Skeletal muscle tissue (tissue), 4 donors: ENCODE results near the gene TLL2. TPM values are rescaled to one million over a fixed set of nuclear protein-coding genes. Genes with fewer than 3 reads are reported as not detected.

Source experiments
- H3K27ac ChIP-seq: one replicate; pipeline ENCODE4 v1.7.0; 2013; ENCODE audit warnings: mild to moderate bottlenecking, low read depth, low read length, inconsistent platforms
- H3K27me3 ChIP-seq, 3 donors: one replicate each; pipeline ENCODE4 v1.7.0; 2013; ENCODE audit warnings: low read length in 3 of 3; ENCODE audit not compliant: control insufficient read depth in 3 of 3, insufficient read depth in 3 of 3
- H3K36me3 ChIP-seq, 3 donors: one replicate each; pipeline ENCODE4 v1.7.0; 2013; ENCODE audit warnings: low read length in 3 of 3; ENCODE audit not compliant: control insufficient read depth in 3 of 3, insufficient read depth in 3 of 3
- H3K4me1 ChIP-seq, 3 donors: one replicate each; pipeline ENCODE4 v1.7.0; 2013; ENCODE audit warnings: low read length in 3 of 3, mild to moderate bottlenecking in 3 of 3; ENCODE audit not compliant: control insufficient read depth in 3 of 3, insufficient read depth in 3 of 3
- H3K4me3 ChIP-seq, 3 donors: one replicate each; pipeline ENCODE4 v1.7.0; 2013; ENCODE audit warnings: low read length in 3 of 3
- H3K9ac ChIP-seq, 3 donors: one replicate each; pipeline ENCODE4 v1.7.0; 2013; ENCODE audit warnings: low read length in 3 of 3, mild to moderate bottlenecking in 3 of 3, moderate library complexity in 2 of 3, low read depth in 1 of 3
- H3K9me3 ChIP-seq, 3 donors: one replicate each; pipeline ENCODE4 v1.7.0; 2013; ENCODE audit warnings: low read length in 3 of 3; ENCODE audit not compliant: control insufficient read depth in 3 of 3
- total RNA-seq: library from RNA; depleted of rRNA; stranded (reverse); fragments of >200 nt; gene quantifications from one replicate; pipeline ENCODE4 v1.2.3, GENCODE V29; 2014
- donor health status: Osteomylitis.

TLL2 gene
- total RNA-seq, 1 donor from 2014 or later: 0.52 TPM

- Histone ChIP-seq H3K4me3 (no peak overlapping the region), H3K9ac (no peak overlapping the region)
Observed at GRCh38 chr10:96415891-96416554, 97.7 kb downstream of the TLL2 start.

GRCh38 chr10:96415150-96415890 is 98.4 kb downstream of the TLL2 start:
- no peak overlapping the region for H3K4me3 ChIP-seq
- H3K9me3 ChIP-seq: no peaks in the 10 kb centered on the region
- H3K36me3 ChIP-seq: no peaks in the 10 kb centered on the region
- H3K4me1 ChIP-seq: peaks cover 12 to 24% (median 20%) of the 10 kb centered on the region in 3 donors
- peaks cover 5 to 11% (median 9%) of the 10 kb centered on the region in 3 donors for H3K27me3 ChIP-seq
- H3K27ac ChIP-seq: no peak overlapping the region
- H3K9ac ChIP-seq: no peak overlapping the region

More at GRCh38 chr10:96415891-96416554, 97.7 kb downstream of the TLL2 start:
- peaks cover 12 to 24% (median 20%) of the 10 kb centered on the region in 3 donors for H3K4me1 ChIP-seq
- H3K9me3 ChIP-seq: no peaks in the 10 kb centered on the region
- peaks cover 4 to 7% (median 4%) of the 10 kb centered on the region in 3 donors for H3K27me3 ChIP-seq
- H3K27ac ChIP-seq: no peak overlapping the region
- no peaks in the 10 kb centered on the region for H3K36me3 ChIP-seq

GRCh38 chr10:96414303-96414702 is 99.4 kb downstream of the TLL2 start:
- no peaks in the 10 kb centered on the region for H3K9me3 ChIP-seq
- H3K36me3 ChIP-seq: no peaks in the 10 kb centered on the region
- H3K4me3 ChIP-seq: no peak overlapping the region
- H3K9ac ChIP-seq: no peak overlapping the region
- H3K27me3 ChIP-seq: peaks cover 14 to 20% (median 18%) of the 10 kb centered on the region in 3 donors
- no peak overlapping the region for H3K27ac ChIP-seq
- peaks cover 12 to 24% (median 20%) of the 10 kb centered on the region in 3 donors for H3K4me1 ChIP-seq

GRCh38 chr10:96413151-96413787 is 100.5 kb downstream of the TLL2 start:
- H3K27ac ChIP-seq: no peak overlapping the region
- no peaks in the 10 kb centered on the region for H3K9me3 ChIP-seq
- H3K36me3 ChIP-seq: no peaks in the 10 kb centered on the region
- H3K4me1 ChIP-seq: peaks cover 12 to 24% (median 20%) of the 10 kb centered on the region in 3 donors
- peaks cover 20 to 26% (median 21%) of the 10 kb centered on the region in 3 donors for H3K27me3 ChIP-seq
- no peak overlapping the region for H3K4me3 ChIP-seq
- no peak overlapping the region for H3K9ac ChIP-seq

- H3K4me1 ChIP-seq: peaks cover 12 to 24% (median 20%) of the 10 kb centered on the region in 3 donors
- no peaks in the 10 kb centered on the region for H3K9me3 ChIP-seq
- no peaks in the 10 kb centered on the region for H3K36me3 ChIP-seq
- H3K27me3 ChIP-seq: peaks cover 21 to 35% (median 30%) of the 10 kb centered on the region in 3 donors
- no peak overlapping the region for H3K27ac ChIP-seq
- H3K9ac ChIP-seq: no peak overlapping the region
- H3K4me3 ChIP-seq: no peak overlapping the region
Observed at GRCh38 chr10:96411716-96412320, 101.9 kb downstream of the TLL2 start.

- no peak overlapping the region for H3K27ac ChIP-seq
- H3K9ac ChIP-seq: no peak overlapping the region
- H3K9me3 ChIP-seq: no peaks in the 10 kb centered on the region
- no peaks in the 10 kb centered on the region for H3K36me3 ChIP-seq
- peaks cover 12 to 24% (median 18%) of the 10 kb centered on the region in 3 donors for H3K4me1 ChIP-seq
- peaks cover 21 to 50% (median 25%) of the 10 kb centered on the region in 3 donors for H3K27me3 ChIP-seq
- no peak overlapping the region for H3K4me3 ChIP-seq
Observed at GRCh38 chr10:96410296-96410695, 103.4 kb downstream of the TLL2 start.

DNA sequence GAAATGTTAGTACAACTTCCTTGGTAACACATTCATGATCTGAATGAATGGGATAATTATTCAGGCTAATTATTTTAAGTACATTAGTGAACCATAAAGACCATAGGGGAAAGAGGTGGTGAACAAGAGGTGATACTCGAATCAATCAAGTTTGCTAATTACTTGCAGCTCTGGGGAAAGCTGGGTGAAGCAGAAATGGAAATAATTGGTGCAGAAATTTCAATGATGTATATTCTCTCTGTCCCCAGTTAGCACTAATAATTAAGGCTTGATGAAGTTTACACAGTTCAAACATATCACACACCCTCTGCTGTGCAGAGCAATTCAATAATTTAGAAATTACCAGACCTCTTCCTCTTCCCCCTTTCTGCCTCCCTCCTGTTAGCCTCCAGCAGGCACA is 105.5 kb downstream of the TLL2 start:
- Histone ChIP-seq H3K27ac (no peak overlapping the region), H3K36me3 (no peaks in the 10 kb centered on the region), H3K9ac (no peak overlapping the region), H3K4me3 (no peak overlapping the region), H3K27me3 (peaks cover 21 to 47% (median 25%) of the 10 kb centered on the region in 3 donors), H3K4me1 (peaks cover 7 to 15% (median 9%) of the 10 kb centered on the region in 3 donors), H3K9me3 (no peaks in the 10 kb centered on the region)

GRCh38 chr10:96407560-96408069 is 106.1 kb downstream of the TLL2 start:
- peaks cover 2 to 9% (median 3%) of the 10 kb centered on the region in 3 donors for H3K4me1 ChIP-seq
- H3K4me3 ChIP-seq: no peak overlapping the region
- H3K9ac ChIP-seq: no peak overlapping the region
- no peaks in the 10 kb centered on the region for H3K36me3 ChIP-seq
- no peak overlapping the region for H3K27ac ChIP-seq
- H3K9me3 ChIP-seq: no peaks in the 10 kb centered on the region
- H3K27me3 ChIP-seq: peaks cover 22 to 50% (median 27%) of the 10 kb centered on the region in 3 donors

- H3K4me3 ChIP-seq: no peak overlapping the region
- no peaks in the 10 kb centered on the region for H3K4me1 ChIP-seq
- H3K27ac ChIP-seq: no peak overlapping the region
- no peaks in the 10 kb centered on the region for H3K9me3 ChIP-seq
- H3K9ac ChIP-seq: no peak overlapping the region
- H3K27me3 ChIP-seq: peaks cover 23 to 65% (median 36%) of the 10 kb centered on the region in 3 donors
- no peaks in the 10 kb centered on the region for H3K36me3 ChIP-seq
Observed at GRCh38 chr10:96406091-96406490, 107.6 kb downstream of the TLL2 start.
